GM19193 (cell line): ENCODE data around the gene MEN1.

Source experiments
- POLR2A ChIP-seq: IDR thresholded peaks from 4 replicates; pipeline ENCODE4 v1.6.1; 2011; ENCODE audit not compliant: insufficient read depth, insufficient read length; ENCODE audit errors: extremely low read depth

The MEN1 gene

DNA sequence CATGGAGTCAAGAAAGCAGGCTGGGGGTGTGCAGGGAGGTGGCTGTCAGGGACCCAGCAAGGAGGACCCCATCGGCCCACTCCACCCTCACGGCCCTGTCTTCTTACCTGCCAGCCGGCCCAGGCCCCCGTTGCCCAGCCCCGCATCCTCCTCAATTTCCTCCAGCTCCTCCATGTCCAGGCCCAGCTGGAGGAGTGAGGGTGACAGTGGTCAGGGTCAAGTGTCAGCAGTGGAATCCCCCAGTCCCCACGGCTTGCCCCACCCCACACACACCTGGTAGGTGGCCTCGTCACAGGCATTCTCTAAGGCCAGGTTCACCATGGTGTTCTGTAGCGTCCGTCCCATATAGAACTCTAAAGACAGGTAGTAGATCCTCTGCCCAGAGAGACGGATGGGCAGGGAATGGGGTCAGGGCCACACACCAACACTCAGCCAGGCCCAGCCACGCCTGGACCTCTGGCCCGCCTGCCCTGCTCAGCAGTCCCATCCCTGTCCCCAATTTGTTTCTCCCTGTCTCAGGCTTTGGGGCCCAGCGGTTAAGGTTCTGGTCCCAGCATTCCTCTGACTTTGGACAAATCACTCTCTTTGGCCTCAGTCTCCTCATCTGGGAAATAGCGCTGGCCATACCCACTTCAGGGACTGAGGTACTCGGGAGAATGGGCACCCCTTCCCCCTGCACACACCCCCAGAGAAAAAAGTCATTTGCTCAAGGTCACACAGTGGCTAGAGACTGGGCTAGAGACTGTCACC, 51.8 kb downstream of the MEN1 start:
- TF ChIP-seq POLR2A = no peak

DNA sequence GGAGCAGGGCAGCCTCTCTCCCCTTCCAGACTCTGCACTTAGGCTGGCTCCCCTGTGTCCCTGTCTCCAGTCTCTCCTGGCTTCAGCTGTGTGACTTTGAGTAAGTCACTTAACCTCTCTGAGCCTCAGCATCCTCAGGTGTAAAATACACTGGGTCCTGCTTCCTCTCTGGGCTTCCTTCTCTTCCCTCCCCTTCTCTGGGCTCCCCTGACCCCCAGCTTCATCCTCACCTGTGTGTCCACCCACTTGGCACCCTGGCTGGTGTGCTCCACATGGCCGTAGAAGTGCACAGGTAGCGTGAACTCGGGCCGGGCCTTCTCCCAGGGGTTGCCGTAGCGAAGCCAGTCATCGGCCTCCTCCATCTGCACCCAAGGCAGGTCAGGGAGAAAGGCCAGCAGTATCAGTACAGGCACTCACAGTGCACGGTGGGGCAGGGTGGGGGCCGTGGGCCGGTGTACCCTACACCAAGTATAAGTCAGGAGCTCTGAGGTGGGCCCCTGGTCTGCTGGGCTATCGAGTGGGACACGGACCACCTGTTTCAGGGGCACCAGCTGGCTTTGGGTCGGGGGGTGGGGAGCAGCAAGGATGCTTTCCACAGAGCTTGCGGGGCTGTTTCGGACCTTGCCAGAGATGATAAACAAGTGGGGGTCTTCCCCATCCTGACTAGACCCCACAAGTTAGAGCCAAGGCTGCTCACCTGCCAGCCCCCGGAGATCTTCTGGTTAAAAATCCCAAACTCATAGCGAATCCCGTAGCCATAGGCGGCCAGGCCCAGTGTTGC, 52.6 kb downstream of the MEN1 start:
- TF ChIP-seq POLR2A = no peak

DNA sequence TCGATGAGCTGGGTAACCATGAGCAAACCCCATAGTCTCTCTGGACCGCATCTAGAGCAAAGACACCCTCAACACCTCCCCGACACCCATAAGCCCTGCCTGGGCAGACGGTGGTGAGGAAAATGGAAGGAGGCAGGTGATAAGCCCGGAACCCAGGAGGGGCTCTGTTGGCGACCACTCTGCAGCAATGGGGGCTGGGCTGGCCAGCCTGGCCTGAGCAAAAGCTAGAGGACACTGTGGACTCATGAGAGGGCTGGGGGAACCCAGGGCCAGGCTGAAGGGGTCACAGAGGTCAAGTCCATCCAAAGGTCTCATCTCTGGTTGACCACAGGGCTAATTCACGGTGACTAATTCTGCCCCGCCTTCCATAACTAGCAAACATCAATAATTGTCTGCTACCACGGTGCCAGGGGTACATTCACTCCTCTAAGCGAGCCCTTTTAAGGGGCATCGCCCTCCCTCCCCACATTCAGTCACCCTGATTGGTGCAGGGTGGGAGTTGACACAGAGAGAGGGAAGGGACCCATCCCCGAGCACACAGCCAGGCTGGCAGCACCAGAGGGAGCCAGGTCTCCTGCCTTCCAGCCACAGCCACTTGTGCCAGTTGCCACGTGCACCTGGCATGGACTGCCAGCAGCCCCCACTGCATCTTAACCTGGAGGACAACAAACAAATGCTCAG, 54.5 kb downstream of the MEN1 start:
- no peak for TF ChIP-seq POLR2A

DNA sequence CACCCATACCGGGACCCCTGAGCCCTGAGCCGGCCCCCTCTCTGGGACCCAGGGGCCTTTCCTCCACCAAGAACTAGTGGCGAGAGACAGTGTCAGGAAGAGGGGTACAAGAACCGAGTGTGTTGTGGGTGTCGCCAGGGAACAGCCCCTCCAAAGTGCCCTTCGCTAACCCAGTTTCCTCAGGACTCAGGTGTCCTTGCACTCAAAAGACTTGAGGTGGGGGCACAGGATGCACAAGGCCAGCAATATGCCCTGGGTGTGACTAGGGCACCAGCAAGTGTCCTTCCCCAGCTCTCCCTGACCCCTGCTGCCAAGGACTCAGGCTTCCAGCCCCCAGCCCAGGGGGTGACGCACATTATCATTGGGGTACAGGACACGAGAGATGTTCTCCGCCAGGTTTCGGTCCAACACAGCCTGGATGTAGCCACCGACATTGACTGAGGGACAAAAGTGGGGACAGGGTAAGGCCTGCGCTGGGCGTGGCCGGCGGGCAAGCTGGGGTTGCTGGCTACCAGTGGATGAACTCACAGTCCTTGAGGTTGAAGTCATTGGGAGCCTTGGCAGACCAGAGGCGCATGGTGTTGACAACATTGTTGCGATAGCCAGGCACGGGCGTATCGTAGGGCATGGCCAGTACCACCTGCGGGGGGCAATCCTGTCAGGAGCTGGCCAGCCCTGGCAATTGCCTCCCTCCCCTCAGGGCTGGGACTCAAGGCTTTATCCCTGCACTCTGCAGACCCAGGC, 55.3 kb downstream of the MEN1 start:
- no peak for TF ChIP-seq POLR2A

DNA sequence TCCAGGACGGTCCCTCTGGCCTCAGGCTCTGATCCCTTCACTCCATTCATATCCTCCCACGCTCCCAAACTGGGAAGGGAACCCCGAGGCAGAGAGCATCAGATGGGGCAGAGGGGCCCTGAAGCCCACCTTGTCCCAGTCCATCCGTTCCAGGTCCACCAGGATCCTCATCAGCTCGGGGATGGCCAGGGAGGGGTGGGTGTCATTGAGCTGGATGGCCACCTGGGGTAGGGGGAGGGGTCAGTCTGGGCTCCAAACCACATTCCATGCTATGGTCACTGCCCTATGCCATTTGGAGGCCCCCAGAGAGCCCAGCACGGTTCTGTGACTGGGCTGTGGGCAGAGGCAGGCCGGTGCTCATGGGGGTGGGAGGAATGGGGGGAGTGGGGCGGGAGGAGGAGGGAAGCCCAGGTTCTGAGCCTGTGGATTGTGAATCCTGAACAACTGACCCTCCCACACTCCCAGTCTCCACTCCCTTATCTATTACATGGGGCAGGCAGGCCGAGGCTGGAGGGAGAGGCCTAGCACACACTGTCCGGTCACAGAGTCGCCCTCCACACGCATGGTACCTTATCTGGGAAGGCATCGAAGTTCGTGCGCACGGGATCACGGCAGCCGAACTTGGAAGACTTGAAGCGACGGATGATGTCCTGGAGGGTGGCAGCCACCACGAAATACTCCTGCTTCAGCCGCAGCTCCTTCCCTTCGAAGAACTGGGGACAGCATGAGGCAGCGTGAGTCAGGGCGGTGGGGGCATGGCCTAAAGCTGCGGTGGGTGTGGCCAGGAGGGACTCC, 56.0 kb downstream of the MEN1 start:
- no peak for TF ChIP-seq POLR2A
